Parietal lobe (tissue), 1 donor: ENCODE measurements around the gene APCDD1L. TPM values are rescaled to one million over a fixed set of nuclear protein-coding genes. Genes with fewer than 3 reads are reported as not detected.

Experiments
- total RNA-seq: library from RNA; depleted of rRNA; stranded (reverse); fragments of >200 nt; gene quantifications from one replicate; pipeline ENCODE4 v1.2.3, GENCODE V29; 2014

APCDD1L gene
- total RNA-seq = not detected

DNA sequence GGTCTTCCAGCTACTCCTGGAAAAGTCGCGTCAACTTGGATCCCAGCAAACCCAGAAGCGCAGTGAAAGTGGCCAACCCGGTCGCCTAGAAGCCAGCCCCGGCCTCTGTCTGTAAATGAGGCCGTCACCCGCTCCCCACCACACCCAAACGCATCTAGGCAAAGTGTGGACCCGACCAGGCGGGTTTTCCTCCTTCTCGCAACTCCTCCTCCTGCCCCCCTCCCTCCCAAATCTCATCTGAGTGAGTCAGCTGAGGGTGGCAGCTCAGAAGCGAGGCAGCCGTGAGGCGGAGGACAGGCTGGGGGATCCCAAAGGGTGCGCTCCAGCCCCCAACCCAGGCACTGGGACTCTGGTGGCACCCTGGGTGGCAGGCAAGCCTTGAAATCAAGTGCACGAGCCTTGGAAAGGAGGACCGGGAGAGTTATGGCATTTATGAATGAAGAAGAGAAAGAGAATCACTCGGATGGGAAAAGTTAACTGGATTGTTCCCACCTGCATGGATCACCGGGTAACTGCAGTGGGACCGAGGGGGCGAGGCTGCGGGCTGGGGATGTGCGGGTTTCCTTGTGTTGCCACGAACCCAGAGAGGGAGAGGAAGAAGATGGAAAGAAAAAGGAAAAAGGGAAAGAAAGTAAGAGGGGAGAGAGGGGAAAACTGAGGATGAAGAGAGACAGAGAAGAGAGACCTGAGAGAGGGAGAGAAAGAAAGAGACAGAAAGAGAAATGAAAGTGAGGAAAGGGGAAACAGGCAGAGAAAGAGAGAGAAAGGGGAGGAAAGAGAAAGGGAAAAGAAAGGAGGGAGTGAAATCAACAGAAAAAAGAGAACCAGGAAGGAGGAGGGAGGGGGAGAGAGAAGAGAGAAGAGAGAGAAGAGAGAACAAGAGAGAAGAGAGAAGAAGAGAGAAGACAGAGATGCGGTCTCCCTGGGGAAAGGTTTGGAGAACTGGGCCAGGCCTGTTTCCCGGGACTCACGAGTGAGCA is at the start of gene APCDD1L:
TSS of gene APCDD1L (minus strand) at position 167 of the 980 bp plus-strand sequence. CDS start 692 bp downstream, outside the sequence.

Other genes starting within 250 kb of the APCDD1L start
- gene RAB22A, start 205.7 kb downstream of the APCDD1L start, total RNA-seq = 31.3 TPM
- gene VAPB, start 126.2 kb downstream of the APCDD1L start, total RNA-seq = 30.7 TPM
- gene STX16, start 135.9 kb upstream of the APCDD1L start, total RNA-seq = 94.8 TPM
- 28.2 TPM for gene NPEPL1, start 177.4 kb upstream of the APCDD1L start, total RNA-seq